Spleen (tissue), 7 donors: ENCODE results near the gene ISG20L2.

ENCODE experiments used
- POLR2A ChIP-seq, 3 donors: fragments of 450-650 bp; IDR thresholded peaks; one replicate each; pipeline ENCODE4 v1.5.1; 2017; ENCODE audit warnings: antibody characterized with exemption in 3 of 3, mild to moderate bottlenecking in 1 of 3
- POLR2AphosphoS5 ChIP-seq, 3 donors: sonication (generic); formaldehyde crosslinking; IDR thresholded peaks; one replicate each; pipeline ENCODE4 v1.5.1; 2017; ENCODE audit warnings: antibody characterized with exemption in 3 of 3
- TF ChIP-seq, protein P1 (sequence below), 11 experiments: fragments of 200-600 bp in 7 of 11; fragments of 450-650 bp in 4 of 11; sonication (generic) in 4 of 11; IDR thresholded peaks in 8 of 11; conservative IDR thresholded peaks in 3 of 11; 1 replicate in 7 of 11; 2 replicates in 4 of 11; pipeline versions ENCODE4 v1.4.0 to v1.8.0; 2016 to 2021; ENCODE audit warnings: antibody characterized with exemption in 11 of 11, inconsistent platforms in 4 of 11, mild to moderate bottlenecking in 1 of 11
- donor health status: DM: no; HTN: no; CAD: no; lungs with moderate emphysema.
- donor health status: DM: no; HTN: no; CAD: no.
- donor health status: DM: no; HTN: no; CAD: no.

DNA sequence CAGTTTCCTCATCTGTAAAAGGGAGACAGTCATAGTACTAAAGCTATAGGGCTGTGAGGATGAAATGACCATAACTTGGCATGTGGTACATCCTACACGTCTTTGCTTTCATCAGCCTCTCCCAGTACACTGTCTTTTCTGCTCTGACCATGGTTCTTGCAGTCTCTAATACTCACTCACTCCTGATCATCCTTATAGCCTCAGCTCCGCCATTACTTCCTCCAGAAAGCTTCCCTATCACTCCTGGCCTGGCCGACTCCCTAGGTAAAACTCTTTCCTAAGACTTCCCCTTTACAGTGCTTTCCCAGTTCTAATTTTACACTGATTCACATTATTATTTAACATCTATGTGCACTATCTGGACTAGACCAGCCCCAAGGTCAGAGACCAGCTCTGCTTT lies 17.3 kb upstream of the ISG20L2 start:
- TF ChIP-seq, protein P1, sequence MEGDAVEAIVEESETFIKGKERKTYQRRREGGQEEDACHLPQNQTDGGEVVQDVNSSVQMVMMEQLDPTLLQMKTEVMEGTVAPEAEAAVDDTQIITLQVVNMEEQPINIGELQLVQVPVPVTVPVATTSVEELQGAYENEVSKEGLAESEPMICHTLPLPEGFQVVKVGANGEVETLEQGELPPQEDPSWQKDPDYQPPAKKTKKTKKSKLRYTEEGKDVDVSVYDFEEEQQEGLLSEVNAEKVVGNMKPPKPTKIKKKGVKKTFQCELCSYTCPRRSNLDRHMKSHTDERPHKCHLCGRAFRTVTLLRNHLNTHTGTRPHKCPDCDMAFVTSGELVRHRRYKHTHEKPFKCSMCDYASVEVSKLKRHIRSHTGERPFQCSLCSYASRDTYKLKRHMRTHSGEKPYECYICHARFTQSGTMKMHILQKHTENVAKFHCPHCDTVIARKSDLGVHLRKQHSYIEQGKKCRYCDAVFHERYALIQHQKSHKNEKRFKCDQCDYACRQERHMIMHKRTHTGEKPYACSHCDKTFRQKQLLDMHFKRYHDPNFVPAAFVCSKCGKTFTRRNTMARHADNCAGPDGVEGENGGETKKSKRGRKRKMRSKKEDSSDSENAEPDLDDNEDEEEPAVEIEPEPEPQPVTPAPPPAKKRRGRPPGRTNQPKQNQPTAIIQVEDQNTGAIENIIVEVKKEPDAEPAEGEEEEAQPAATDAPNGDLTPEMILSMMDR (IDR thresholded peaks at IDR 0.05 in 8 of 11, conservative IDR thresholded peaks at IDR 0.05 in 3 of 11): no peak
- TF ChIP-seq POLR2A (IDR thresholded peaks at IDR 0.05): no peak
- no peak for TF ChIP-seq POLR2AphosphoS5 (IDR thresholded peaks at IDR 0.05)
